Heart left ventricle (tissue), 16 donors: ENCODE data around the gene ADAMTS12. TPM values are rescaled to one million over a fixed set of nuclear protein-coding genes. Genes with fewer than 3 reads are reported as not detected.

Experiments
- ATAC-seq, 4 donors: fragments of 200-7000 bp; cut with Tn5 transposase; one replicate each; pipeline ENCODE4 v1.9.1; 2020 to 2022; ENCODE audit warnings: moderate library complexity in 4 of 4, mild to moderate bottlenecking in 3 of 4, moderate number of reproducible peaks in 1 of 4
- DNase-seq, 5 donors: peaks; one replicate each; pipeline ENCODE4 v3.0.0-alpha.2; 2020
- H3K27ac ChIP-seq, 12 donors: fragments of 200-600 bp; sonication (generic) in 4 of 12; one replicate each; pipeline versions ENCODE4 v1.5.0 to v1.8.0; 2016 to 2022; ENCODE audit warnings: mild to moderate bottlenecking in 2 of 12
- H3K27me3 ChIP-seq, 9 donors: fragments of 200-600 bp; sonication (generic) in 2 of 9; one replicate each; pipeline versions ENCODE4 v1.5.1 to v1.8.0; 2016 to 2022; ENCODE audit warnings: mild to moderate bottlenecking in 3 of 9
- H3K36me3 ChIP-seq, 9 donors: fragments of 200-600 bp; sonication (generic) in 2 of 9; one replicate each; pipeline versions ENCODE4 v1.5.0 to v1.8.0; 2018 to 2022; ENCODE audit warnings: mild to moderate bottlenecking in 2 of 9
- H3K4me1 ChIP-seq, 12 donors: fragments of 200-600 bp; sonication (generic) in 4 of 12; one replicate each; pipeline versions ENCODE4 v1.5.0 to v1.8.0; 2016 to 2022; ENCODE audit warnings: mild to moderate bottlenecking in 3 of 12
- H3K4me3 ChIP-seq, 12 donors: fragments of 200-600 bp; sonication (generic) in 4 of 12; one replicate each; pipeline versions ENCODE4 v1.5.0 to v1.8.0; 2017 to 2022; ENCODE audit warnings: mild to moderate bottlenecking in 9 of 12, moderate library complexity in 4 of 12
- H3K9me3 ChIP-seq, 12 donors: fragments of 200-600 bp; sonication (generic) in 4 of 12; one replicate each; pipeline versions ENCODE4 v1.5.0 to v1.8.0; 2016 to 2022; ENCODE audit warnings: mild to moderate bottlenecking in 1 of 12
- POLR2A ChIP-seq, 2 donors: fragments of 450-650 bp; IDR thresholded peaks; one replicate each; pipeline ENCODE4 v1.6.1; 2017; ENCODE audit warnings: antibody characterized with exemption in 2 of 2, mild to moderate bottlenecking in 2 of 2, moderate library complexity in 2 of 2
- WGBS, 4 donors: extraction: QIAGEN DNeasy Blood & Tissue Kit in 2 of 4; methylation state at CpG; one replicate each; pipeline versions ENCODE4 v1.1.5 to v1.1.7; 2013 to 2018; 5-methylcytosine and 5-hydroxymethylcytosine counted together
- intact Hi-C, 10 donors: fragments of 100-400 bp; cut with DNase I; formaldehyde crosslinking; loops; one replicate each; pipeline versions ENCODE4 v1.11.1 to v1.14.2; 2022
- polyA plus RNA-seq, 2 donors: library from polyadenylated mRNA; stranded (reverse); fragments of 200-250 nt; gene quantifications; one replicate each; pipeline ENCODE4 v1.2.3, GENCODE V29; 2013
- total RNA-seq, 9 donors: library from RNA; depleted of rRNA in 2 of 9; stranded (reverse); fragments of >200 nt in 2 of 9; fragmentation: NEBNext Ultra II Directional in 3 of 9; extraction: Animal tissue kit (Norgen Biotek cat#: 25700) in 3 of 9; gene quantifications; one replicate each; pipeline versions ENCODE4 v1.1.0 to v1.2.4, GENCODE V29; 2016 to 2023
- TF ChIP-seq, protein P1 (sequence below), 12 donors: fragments of 200-600 bp; sonication (generic) in 4 of 12; IDR thresholded peaks; one replicate each; pipeline versions ENCODE4 v1.5.0 to v1.8.0; 2018 to 2022; ENCODE audit warnings: antibody characterized with exemption in 12 of 12, mild to moderate bottlenecking in 5 of 12
- donor health status: ischemic (EF 13 %, LVEDD 7.1; RV severe dilation, severe dysfunction).
- donor health status: healthy with polysubstance abuse.
- donor health status: DM: no; HTN: yes; CAD: no.
- donor health status: DM: no; HTN: no; CAD: no.
- donor health status: ischemic (EF 25% LVEDD 6.9; RV normal size, moderate dysfunction).
- donor health status: ischemic (EF 25% LVEDD 5.7; RV mildly dilated, moderate dysfunction).
- donor health status: healthy.
- donor health status: DM: yes; HTN: yes; CAD: no.
- donor health status: ischemic (EF 35%, LVEDD 5.7; RV mildly dilated, moderate dysfunction).
- donor health status: nonischemic (EF 11% LVEDD 7.7; RV severe dilation, severe dysfunction).
- donor health status: DM: yes; HTN: yes; CAD: no.
- donor health status: PGD.
- donor health status: ischemic (EF 29% LVEDD 5.4; RV normal size, mild dysfunction).
- donor health status: nonischemic (EF 23%, LVEDD 6.1; RV moderate dilation, normal function).

Gene ADAMTS12
- total and polyA plus RNA-seq, 11 donors, result 0.72 to 4.7 (median 1.7) TPM

DNA sequence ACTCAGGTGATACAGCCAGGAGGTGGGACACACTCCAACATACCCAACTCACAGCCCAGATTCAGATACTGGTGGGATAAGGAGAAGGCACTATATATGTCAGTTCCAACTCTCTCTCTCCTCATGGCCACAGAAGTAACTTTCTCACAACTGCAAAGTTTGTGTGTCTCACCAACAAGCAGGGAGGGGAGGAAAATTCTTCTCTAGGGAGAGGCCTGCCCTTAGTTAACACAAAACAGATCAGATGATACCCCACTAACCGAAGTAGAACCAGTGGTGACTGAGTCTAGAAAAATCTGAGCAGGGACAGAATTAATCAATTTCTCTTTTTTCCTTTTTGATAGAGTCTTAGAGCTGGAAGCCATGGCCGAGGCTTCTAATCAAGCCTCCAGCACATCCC lies 133.1 kb downstream of the ADAMTS12 start:
- Histone ChIP-seq H3K27me3 (no peaks in the 10 kb centered on the region), H3K4me1 (no peaks in the 10 kb centered on the region), H3K9me3 (no peaks in the 10 kb centered on the region), H3K36me3 (no peaks in the 10 kb centered on the region), H3K27ac (no peak overlapping the region), H3K4me3 (no peak overlapping the region)
- ATAC-seq (no peak), DNase-seq (no peak)
- TF ChIP-seq POLR2A (IDR thresholded peaks at IDR 0.05), result no peak
- TF ChIP-seq, protein P1, sequence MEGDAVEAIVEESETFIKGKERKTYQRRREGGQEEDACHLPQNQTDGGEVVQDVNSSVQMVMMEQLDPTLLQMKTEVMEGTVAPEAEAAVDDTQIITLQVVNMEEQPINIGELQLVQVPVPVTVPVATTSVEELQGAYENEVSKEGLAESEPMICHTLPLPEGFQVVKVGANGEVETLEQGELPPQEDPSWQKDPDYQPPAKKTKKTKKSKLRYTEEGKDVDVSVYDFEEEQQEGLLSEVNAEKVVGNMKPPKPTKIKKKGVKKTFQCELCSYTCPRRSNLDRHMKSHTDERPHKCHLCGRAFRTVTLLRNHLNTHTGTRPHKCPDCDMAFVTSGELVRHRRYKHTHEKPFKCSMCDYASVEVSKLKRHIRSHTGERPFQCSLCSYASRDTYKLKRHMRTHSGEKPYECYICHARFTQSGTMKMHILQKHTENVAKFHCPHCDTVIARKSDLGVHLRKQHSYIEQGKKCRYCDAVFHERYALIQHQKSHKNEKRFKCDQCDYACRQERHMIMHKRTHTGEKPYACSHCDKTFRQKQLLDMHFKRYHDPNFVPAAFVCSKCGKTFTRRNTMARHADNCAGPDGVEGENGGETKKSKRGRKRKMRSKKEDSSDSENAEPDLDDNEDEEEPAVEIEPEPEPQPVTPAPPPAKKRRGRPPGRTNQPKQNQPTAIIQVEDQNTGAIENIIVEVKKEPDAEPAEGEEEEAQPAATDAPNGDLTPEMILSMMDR (IDR thresholded peaks at IDR 0.05), result no peak
- 72 to 86% (median 80%) methylated on average over 2 of the region's 2 CpGs for WGBS, 4 donors
- intact Hi-C loops, result no loop called here

DNA sequence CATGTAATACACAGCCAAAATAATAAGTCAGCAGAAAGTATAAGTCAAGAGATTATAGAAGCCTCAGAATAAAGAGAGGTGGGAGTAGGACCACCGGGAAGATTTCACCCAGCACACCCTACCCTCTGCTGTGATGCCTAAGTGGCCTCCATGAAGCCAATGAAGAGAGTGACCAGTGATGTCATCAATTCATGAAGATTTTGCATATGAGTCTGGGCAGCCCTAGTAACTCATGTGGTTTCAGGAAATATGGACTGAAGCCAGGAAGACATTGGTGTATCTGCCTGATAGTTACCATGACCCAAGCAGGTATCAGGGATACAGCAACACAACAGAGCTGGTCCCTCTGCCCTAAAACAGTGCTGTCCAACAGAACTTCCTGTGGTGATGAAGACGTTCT lies 135.3 kb downstream of the ADAMTS12 start:
- Histone ChIP-seq H3K4me1 (no peaks in the 10 kb centered on the region), H3K9me3 (no peaks in the 10 kb centered on the region), H3K4me3 (no peak overlapping the region), H3K27me3 (no peaks in the 10 kb centered on the region), H3K36me3 (no peaks in the 10 kb centered on the region), H3K27ac (no peak overlapping the region)
- TF ChIP-seq, protein P1 (IDR thresholded peaks at IDR 0.05), result no peak
- no peak for TF ChIP-seq POLR2A (IDR thresholded peaks at IDR 0.05)
- intact Hi-C loops, result no loop called here
- ATAC-seq (no peak), DNase-seq (no peak)
- 68 to 77% (median 73%) methylated on average over 2 of the region's 2 CpGs for WGBS, 4 donors

DNA sequence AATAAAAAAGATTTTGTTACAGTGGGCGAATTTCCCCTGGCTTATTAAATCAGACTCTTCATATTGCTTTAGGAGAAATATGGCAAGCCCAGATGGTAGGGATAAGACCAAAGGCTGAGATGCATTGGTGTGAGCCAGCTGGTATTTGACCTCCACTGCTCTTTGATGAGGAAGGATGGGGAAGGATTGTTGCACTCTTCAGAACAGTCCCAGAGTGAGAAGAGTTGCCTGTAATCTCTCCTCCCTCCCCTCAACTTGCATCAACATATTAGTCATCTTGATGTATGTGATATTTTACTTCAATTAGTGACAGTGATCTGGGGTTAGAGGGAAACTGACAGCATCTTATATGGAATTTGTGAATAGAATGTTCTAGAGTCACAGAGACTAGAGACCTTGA lies 136.6 kb downstream of the ADAMTS12 start:
- Histone ChIP-seq H3K27me3 (no peaks in the 10 kb centered on the region), H3K9me3 (no peaks in the 10 kb centered on the region), H3K27ac (no peak overlapping the region), H3K4me3 (no peak overlapping the region), H3K4me1 (no peaks in the 10 kb centered on the region), H3K36me3 (no peaks in the 10 kb centered on the region)
- 70 to 82% (median 79%) methylated on average over 1 of the region's 1 CpG for WGBS, 4 donors
- DNase-seq (no peak), ATAC-seq (no peak)
- intact Hi-C loops, result no loop called here
- no peak for TF ChIP-seq POLR2A (IDR thresholded peaks at IDR 0.05)
- TF ChIP-seq, protein P1 (IDR thresholded peaks at IDR 0.05), result no peak

DNA sequence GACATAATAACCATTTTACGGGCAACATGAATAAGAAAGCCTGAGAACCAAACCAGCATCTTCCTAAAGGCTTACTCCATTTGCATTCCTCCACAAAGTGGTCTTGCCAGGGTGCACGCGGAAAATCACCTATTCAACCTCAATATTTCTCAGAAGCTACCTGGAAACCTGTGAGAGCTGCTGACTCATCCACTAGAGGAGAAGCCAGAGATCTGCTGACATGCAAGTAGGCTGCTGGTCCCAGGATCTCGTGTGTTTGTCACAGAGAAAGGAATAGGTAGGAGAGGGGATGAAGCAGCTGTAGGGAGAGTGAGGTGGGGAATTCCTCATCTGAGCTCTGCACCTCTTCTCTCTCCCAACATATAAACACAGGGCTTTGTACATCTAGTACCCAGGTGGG lies 138.1 kb downstream of the ADAMTS12 start:
- no peak for ATAC-seq
- H3K27me3 ChIP-seq, result no peaks in the 10 kb centered on the region
- H3K9me3 ChIP-seq, result no peaks in the 10 kb centered on the region
- no peak for DNase-seq
- no peaks in the 10 kb centered on the region for H3K36me3 ChIP-seq
- WGBS, 4 donors, result 76 to 93% (median 85%) methylated on average over 4 of the region's 4 CpGs
- no peak for TF ChIP-seq POLR2A (IDR thresholded peaks at IDR 0.05)
- TF ChIP-seq, protein P1 (IDR thresholded peaks at IDR 0.05), result no peak
- H3K4me1 ChIP-seq, result no peaks in the 10 kb centered on the region
- H3K27ac ChIP-seq, result no peak overlapping the region
- intact Hi-C loops, result no loop called here
- H3K4me3 ChIP-seq, result no peak overlapping the region
